ENCODE data around the gene TLE7. TPM values are rescaled to one million over a fixed set of nuclear protein-coding genes. Genes with fewer than 3 reads are reported as not detected.

Gene TLE7
- total RNA-seq, 1 donor from 2014 or later, result not detected

DNA sequence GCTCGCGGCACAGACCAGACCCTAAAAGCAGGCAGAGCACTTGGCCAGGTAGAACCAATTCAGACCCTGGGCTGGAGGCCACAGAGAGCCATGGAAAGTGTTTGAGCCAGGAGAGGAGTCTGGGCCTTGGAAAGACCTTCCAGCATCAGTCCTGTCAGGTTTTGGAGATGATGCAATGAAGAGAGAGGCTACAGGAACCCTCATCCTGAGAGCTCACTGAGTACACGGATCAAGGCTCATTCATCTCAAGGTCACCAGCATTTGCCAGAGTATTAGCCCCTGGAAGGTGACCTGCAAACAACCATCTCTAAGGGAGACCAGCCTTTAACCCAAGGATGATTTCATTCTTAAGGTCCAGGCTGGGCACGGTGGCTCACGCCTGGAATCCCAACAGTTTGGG is 27.8 kb downstream of the TLE7 start:
- DNase-seq (ENCODE audit: low read depth), result no peak

- DNase-seq (ENCODE audit: low read depth), result no peak
Measured at GRCh38 chr16:71413341-71413740, 28.5 kb downstream of the TLE7 start.

DNA sequence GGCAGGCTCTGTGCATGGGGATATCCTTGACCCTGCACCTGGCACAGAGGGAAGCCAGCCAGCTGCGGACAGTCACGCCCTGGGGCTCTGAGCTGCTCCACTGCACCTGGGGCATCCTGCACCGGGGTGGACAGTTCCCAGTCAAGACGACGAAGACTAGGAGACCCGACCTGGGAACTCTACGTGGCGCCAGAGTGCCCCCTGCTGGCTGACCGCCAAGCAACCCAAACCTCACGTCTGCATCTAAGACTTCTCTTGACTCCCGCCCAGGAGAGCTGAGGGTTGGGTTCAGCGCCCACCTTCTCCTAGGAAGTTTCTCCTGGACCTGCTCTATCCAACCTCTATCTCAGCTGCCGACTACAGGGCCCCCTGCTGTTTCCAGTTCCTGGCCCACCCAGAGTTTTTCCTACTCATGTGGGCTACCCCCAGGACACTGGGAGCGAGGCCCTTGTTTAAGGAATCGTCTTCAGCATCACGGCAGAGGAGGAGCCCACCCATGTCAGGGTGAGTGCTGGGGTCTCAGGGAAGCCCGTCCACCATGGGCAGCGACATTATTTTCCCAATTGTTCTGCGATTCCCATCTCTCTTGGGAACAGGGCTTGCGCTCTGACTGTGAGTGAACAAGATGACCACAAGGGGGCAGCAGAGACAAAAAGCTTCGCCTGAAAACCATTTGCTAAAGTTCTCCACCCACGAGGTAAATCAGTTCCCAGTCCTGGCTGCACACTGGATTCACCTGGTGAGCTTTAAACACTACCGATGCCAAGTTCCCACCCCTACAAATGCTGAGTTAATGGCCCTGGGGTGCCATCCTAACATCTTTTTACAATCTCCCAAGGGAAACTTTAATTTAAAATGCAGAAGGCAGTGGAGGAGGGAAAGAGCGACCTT is 29.3 kb downstream of the TLE7 start:
- DNase-seq (ENCODE audit: low read depth), result peak; percentile 84

DNA sequence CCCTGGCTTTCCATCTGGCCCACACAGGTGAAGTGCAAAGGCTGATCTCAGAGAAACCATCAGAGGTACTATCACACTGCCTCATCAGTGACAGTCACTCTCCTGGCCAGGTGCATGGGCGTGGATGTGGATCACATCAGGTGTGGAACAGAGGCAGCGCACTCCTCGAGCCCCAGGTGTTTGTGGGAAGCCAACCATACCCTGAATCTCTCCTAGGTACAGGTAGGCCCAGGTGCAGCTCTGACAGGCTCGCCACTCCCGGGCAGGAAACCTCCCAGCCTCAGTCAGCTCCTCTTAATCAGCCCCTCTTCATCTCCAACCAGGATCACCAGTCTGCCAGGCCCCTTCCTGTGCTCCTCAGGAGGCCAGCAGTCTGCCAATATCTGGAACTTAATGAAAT is 31.7 kb downstream of the TLE7 start:
- no peak for DNase-seq (ENCODE audit: low read depth)

DNA sequence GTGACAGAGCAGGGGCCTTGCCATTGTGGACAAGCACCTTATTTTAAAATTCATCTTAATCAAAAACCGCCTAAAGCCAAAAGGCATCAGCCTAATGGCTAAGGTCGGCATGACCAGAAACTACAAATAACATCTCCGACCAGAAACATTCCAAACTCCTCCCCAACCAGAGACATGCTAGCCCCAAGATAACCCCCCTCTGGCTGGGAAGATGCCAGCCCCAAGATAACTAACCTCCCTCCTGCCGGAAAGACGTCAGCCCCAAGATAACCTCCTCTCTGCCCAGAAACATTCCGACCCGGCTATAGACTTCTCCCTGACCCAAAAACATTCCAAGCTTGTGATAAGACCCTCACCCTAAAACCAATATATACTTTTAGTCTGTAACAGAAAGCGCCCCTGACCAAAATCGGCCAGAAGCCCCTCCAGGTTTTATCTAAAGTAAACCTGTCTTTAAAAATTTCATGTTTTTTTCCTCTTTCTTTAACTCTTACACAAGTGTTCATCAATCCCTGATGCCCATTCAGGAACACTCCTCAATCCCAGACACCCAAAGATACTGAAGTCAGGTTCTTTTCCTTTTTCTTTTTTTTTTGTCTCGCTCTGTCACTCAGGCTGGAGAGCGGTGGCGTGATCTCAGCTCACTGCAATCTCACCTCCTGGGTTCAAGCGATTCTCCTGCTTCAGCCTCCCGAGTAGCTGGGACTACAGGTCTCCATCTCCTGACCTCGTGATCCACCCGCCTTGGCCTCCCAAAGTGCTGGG is 32.7 kb downstream of the TLE7 start:
- no peak for DNase-seq (ENCODE audit: low read depth)

DNA sequence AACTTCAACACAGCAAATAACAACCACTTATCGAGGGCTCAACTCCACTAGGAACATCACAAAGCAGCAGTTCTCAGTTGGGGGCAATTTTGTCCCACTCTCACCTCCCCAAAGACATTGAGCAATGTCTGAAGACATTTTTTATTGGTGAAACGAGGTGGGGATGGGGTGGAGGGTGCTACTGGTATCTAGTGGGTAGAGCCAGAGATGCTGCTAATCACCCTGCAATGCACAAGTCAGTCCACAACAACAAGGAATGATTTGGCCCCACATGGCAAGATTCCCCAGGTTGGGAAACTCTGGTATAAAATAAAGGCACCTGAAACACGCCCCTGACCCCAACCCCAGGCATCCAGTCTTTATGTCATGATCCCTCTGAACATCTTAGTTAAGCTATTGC is 33.3 kb downstream of the TLE7 start:
- DNase-seq (ENCODE audit: low read depth), result no peak

DNA sequence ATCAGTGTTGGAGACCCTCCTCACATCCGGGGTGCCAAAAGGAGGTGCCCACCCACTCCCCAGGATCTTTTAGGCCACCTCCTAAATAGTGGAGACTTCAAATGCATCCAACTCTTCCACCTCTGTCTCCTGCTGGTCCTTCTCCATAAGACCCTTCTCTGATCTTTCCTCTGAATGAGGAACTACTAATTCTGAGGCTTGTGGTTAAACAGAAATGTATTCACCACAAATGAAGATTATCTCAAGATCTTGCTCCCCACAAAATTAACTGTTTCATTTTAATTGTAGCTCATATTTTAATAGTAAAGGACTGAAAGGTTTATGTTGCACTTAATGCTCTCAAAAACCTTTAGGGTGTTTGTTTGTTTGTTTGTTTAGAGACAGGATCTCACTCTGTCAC is 34.1 kb downstream of the TLE7 start:
- no peak for DNase-seq (ENCODE audit: low read depth)

DNA sequence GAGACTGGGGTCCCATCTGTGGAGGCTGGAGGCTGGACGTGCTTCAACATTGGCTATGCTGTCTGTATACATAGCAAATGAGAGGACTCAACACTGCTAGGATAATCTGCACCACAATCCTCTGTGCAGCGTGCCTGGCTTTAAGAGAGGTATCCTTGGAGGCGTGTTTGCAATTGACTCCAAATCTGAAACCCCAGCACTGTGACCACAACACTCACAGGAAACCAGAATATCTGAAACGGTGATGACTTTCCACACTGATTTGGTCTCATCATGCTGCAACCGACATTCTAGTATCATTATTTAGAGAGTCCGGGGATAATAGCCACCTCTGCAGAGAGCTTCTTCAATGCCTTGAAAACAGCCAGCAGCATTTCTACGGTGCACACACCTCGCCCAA is 35.1 kb downstream of the TLE7 start:
- DNase-seq (ENCODE audit: low read depth), result no peak

GRCh38 chr16:71406316-71406715 is 35.5 kb downstream of the TLE7 start:
- no peak for DNase-seq (ENCODE audit: low read depth)

DNA sequence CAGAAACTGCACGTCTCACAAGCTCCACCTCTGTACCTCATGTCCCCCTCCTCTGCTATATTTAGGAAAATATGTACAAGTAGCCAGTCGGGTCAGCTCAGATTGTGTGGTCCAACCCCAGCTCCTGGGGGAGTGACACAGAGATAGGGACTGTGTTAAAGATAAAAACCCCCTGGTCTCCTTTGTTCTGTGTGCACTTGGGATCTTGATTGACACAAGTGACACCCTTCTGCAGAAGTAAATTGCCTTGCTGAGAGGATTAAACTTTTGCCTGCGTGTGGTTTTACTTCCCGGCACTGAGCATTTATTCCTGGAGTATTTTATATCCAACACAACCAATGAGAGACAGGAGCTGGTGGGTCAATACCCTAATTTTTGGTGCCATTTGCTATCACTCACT is 37.5 kb downstream of the TLE7 start:
- DNase-seq (ENCODE audit: low read depth), result no peak

GRCh38 chr16:71402674-71403073 is 39.2 kb downstream of the TLE7 start:
- DNase-seq (ENCODE audit: low read depth), result no peak

- no peak for DNase-seq (ENCODE audit: low read depth)
Measured at GRCh38 chr16:71402007-71402406, 39.8 kb downstream of the TLE7 start.

DNA sequence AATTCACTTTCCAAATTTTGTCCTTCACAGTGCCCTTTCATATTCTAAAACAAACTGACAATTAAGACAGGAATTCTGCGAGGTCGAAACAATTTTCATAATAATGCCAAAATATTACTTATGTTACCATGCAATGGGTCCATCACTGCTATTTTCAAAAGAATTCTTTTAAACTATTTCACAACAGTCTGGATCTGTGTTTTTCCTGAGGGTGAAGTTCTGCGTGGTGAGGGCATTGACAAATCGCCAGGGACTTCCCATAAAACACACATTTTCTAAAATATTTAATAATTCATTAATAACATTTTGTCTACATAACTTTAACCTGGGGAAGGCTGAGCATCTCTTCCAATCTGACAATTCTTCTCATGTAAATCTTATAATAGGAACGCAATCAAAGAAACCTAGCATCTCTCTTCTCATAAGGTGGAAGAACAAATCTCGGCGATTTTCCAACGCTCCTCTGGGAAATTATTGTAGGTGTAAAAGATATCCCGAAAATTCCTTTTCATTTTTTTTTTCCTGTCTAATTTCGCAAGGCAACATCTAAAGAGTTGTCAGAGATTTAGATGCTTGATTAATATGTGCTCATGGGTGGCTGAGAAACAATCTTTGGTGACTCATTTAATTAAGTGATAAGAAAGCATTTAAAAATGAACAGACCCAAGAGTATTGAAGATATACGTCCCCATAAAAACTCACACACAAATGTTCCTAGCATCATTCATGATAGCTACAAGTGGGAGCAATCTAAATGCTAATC is 41.9 kb downstream of the TLE7 start:
- DNase-seq (ENCODE audit: low read depth), result no peak

DNA sequence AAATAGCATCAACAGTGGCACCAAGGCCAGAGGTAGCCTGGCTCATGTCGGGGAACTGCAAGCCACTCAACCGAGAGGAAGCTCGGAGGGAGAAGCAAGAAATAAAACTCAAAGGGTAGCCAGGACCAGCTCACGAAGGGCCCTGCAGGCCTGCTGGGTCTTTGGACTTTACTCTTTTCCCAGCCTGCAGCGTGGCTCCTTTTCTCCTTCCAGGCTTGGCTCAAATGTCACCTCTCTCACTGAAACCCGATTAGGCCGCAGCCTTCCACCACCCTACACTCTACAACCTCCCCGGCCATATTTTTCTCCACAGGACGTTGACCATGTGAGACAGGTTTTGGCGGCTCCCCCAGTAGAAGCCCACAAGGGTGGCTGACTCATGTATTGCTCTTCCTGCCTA is 45.3 kb downstream of the TLE7 start:
- no peak for DNase-seq (ENCODE audit: low read depth)

DNA sequence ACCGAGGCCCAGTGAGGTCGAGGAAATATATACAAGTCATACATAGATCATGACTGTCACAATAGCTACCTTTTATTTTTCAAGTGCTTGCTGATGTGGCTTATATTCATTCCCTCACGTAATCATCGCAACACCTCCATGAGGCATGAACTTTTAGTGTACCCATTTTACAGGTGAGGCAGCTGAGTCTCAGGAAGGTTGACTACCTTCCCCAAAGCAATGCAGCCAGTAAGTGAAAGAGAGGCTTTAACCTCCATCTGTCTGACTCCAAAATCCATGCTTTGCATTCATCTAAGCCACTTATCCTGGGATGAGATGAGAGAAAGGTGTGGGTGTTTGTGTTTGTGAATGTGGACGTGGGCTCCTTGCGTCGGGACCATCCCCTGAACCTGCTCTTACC is 52.5 kb downstream of the TLE7 start:
- DNase-seq (ENCODE audit: low read depth), result no peak

- no peak for DNase-seq (ENCODE audit: low read depth)
Measured at GRCh38 chr16:71387045-71387871, 54.6 kb downstream of the TLE7 start.

- no peak for DNase-seq (ENCODE audit: low read depth)
Measured at GRCh38 chr16:71384073-71384724, 57.7 kb downstream of the TLE7 start.

GRCh38 chr16:71383054-71383773 is 58.6 kb downstream of the TLE7 start:
- no peak for DNase-seq (ENCODE audit: low read depth)

GRCh38 chr16:71380831-71381230 is 61.0 kb downstream of the TLE7 start:
- no peak for DNase-seq (ENCODE audit: low read depth)
